GM21390 (cell line): ENCODE measurements around the gene ITGAE.

Experiments
- ATAC-seq: cut with Tn5 transposase; IDR thresholded peaks from one replicate; pipeline ENCODE4 v1.9.1; 2021; ENCODE audit not compliant: unreplicated experiment

The ITGAE gene

DNA sequence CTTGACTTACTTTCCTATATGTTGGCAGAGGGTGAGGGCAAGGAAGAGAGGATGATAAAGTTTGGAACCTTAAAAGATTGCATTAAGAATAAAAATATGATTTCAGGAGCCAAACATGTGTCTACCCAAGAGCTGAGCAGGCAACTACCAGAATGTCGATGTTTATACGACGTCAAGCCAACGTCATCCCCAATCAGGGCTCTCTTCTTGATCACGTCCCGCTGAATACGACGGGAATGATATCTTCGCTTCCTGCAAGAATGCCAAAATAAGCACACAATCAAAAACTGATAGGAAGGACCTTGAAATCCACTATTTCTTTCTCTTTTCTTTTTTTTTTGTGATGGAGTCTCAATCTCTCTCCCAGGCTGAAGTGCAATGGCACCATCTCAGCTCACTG lies 20.1 kb upstream of the ITGAE start:
- ATAC-seq, result no peak

DNA sequence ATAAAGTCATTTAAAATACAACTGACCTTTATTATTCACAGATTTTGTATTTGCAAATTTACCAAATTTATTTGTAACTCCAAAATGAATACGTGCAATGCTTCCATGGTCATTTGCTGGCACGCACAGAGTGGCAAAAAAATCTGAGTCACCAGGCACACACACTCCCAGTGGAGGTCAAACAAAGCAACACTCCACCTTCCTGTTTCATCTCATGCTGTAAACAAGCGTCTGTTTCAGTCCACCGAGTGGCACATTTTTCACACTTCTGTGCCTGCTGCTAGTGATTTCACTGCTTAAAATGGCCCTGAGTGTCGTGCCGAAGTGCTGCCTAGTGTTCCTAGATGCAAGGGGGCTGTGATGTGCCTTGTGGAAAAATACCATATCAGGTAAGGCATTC lies 17.8 kb upstream of the ITGAE start:
- ATAC-seq, result no peak

DNA sequence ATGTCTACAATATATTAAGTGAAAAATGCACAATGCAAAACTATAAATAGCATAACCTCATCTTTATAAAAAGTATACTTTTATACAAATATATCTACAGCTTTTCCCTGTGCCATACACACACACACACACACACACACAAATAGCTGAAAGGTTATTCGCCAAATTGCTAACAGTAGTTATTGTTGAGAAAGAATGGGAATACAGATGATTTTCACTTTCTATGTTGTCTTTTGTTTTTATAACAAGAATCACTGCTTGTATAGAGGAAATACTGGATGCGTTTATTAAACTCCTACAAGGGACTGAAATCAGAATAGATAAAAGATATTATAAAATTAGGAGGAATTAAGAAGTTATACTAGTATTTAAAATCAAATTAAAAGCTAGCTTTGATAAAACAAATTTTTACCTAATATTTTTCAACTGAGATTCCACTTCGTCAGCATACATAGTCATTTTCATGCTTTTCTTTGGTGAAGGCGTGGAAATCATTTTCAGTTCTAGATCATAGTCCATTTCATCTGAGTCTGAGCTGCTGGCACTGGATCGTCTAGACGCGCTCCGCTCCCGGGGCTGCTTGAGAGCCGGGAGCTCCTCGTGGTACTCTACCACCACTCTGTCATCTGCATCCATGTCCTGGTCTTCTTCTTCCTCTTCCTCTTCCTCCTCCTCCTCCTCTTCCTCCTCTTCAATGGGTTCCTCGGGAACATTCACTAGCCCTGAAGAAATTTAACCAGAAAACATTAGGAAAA lies 17.0 kb upstream of the ITGAE start:
- ATAC-seq, result no peak

DNA sequence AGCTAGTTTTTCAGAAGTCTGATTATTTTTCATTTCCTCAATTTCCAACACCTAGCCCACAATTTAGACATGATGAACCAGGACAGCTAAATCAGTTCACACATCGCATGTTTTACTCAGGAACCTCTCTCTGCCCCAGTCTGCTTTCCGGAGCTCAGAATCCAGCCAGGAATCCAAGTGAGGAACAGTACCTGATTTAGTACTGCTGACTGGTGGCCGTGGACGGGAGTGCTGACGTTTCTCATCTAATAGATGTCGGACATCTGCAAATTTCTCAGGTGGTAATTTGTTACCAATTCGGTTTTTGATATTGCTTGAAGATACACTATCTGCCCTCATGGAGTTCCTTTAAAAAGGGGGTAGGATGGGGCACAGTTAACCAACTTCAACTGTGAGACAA lies 14.9 kb upstream of the ITGAE start:
- no peak for ATAC-seq

DNA sequence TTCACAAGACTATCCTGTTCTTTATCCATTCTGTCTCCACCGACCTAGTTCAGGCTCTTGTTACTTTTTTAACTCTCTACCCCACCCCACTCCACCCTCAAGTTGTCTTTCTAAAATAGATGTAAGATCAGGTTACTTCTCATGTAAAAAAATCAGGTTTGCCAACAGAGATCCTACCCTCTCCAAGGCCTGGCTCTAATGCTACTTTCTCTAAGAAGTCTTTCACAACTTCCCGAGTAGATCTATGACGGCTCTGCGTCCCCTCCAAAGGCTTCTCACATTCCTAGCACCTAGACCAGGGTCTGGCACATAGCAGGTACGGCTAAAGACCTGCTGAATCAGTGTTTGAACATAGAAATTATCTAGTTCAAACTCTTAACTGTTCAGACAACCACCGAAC lies 14.1 kb upstream of the ITGAE start:
- ATAC-seq, result no peak

DNA sequence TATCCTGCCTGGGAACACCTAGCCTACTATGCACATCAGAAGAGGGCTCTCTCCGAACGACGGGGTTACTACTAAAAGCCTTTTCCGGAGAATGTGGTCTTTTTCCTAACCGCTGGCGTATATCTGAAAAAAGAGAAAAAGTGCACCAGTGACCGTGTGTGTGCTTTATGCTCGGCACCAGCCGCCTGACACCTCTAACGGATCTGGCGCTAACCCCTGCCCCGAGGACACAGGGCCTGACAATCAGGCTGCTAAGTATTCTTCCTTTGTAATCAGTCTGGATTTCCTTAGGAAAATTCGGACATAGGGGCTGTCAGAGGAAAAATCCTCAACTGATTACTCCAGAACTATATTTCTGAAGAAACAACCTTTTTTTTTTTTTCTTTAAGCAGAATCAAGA lies 13.4 kb upstream of the ITGAE start:
- no peak for ATAC-seq

DNA sequence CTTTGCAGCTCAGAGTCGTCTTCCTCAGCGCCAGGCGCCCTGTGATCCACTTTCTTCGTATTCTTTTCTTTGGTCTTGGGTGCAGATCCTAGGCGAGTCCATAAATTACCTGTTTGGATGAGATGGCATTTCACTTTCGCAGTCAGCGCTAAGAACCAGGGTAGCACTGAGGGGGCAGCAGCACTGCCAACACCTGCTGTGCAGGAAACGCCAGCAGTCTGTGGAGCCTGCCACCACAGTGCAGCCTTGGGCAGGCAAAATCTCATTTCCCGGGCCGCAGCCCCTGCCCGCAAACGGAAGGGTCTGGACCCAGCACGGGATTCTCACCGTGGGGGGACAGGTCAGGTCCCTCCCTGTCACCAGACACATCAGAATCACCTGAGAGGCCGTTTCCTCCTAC lies 12.2 kb upstream of the ITGAE start:
- no peak for ATAC-seq

DNA sequence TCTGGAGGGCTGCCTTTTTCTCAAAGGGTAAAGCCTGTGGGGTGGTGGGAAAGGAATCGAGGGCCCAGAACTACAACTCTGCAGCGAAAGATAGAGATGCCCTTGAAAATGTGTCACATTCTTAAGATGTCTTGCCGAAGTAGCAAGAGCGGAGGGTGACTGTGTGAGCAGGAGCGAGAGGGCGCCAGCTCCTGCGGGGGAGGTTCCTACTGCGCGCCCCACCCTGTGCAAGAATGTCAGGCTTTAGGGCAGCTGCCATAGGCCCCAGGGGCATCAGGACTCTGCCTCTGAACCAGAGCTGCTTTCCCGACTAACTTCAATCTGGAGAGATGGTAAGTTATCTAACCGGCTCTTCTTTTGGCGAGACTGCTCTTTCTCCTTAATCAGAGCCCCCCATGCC lies 11.8 kb upstream of the ITGAE start:
- no peak for ATAC-seq

DNA sequence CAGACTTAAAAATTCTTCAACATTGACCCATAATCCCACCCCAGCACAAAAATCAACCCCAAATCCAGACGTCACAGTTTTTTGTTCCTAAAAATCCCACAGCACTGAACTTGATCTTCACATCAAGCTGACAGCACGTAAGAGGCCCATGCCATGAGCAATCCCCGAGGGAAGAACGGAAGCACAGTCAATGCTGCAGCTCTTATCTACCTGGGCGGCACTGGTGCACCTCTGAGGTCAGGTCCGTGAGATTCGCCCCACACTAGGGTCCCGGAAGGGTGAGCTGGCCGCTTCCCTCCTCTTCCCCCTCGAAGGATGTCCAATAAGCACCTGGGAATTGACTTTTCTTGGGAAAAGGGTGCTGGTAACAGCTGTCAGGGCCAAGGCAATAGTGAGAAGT lies 11.3 kb upstream of the ITGAE start:
- no peak for ATAC-seq

DNA sequence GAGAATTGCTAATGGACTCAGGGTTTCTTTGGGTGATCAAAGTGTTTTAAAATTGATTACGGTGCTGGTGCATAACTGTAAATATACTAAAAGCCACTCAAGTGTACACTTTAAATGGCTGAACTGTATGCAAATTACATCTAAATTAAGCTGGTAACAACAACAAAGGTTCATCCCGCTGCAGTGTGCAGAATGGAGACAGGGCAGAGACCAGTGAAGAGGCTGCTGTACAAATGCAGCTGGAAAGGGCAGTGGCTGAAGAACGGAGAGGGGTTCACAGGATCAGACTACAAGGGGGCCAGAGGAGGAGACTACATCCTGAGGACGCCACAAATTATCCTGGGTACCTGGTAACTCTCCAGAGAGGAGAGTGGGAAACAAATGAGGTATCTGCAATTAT lies 9.0 kb upstream of the ITGAE start:
- no peak for ATAC-seq

DNA sequence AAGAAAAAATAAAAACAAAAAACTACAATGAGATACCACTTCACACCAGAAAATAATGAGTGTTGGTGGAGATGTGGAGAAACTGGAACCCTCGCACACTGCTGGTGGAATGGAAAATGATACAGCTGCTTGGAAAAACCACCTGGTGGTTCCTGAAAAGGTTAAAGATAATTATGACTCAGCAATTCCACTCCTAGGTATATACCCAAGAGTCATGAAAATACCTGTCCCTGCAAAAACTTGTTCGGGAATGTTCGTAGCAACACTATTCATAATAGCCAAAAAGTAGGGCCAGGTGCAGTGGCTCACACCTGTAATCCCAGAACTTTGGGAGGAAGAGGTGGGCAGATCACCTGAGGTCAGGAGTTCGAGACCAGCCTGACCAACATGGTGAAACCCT lies 8.1 kb upstream of the ITGAE start:
- ATAC-seq, result no peak

DNA sequence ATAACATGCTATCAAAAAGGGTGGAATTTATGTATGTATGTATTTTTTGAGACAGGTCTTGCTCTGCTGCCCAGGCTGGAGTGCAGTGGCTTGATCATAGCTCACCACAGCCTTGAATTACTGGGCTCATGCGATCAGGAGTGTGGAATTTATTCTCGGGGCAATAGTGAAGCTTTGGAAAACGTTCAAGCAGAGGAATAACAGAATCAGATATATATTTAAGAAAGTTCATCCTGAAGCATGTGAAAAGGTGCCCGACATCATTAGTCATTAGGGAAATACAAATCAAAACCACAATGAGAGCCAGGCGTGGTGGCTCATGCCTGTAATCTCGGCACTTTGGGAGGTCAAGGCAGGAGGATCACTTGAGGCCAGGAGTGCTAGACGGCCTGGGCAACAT lies 7.7 kb upstream of the ITGAE start:
- ATAC-seq, result no peak

DNA sequence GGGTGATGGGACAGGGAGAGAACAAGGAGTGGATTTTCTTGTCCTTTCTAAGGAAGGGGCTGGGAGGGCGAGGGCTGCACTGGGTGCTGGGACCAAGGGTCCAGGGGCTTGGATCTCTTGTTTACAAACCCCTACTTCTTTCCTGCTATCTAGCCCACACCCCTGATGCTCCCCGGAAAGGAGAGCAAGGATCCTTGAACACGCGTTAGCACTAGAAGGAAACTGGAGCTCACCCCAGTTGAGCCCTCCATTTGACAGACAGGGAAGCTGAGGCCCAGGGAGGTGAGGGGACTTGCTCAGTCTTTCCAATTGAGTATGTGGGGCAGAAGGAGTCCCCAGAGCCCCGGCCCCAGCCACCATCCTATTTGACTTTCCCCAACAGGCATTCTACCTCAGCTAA lies 4.6 kb upstream of the ITGAE start:
- no peak for ATAC-seq

DNA sequence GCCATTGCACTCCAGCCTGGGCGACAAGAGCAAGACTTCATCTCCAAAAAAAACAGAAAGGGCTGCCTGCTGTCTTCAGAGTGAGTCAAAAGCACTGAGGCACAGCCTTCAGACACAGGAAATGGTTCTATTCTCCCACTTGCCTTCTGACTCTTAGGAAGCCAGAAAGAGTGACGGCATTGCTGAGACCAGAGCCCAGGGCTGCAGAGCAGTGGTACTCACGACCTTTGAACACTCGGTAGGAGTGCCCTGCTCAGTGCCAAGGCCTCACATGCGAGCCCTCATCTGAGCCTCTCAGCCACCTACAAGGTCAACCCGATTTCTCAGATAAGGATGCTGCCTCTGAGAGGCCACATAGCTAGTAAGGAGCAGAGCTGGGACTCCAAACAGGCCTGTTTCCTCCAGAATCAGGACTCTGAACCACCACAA lies 3.5 kb upstream of the ITGAE start:
- ATAC-seq, result peak; percentile 70

DNA sequence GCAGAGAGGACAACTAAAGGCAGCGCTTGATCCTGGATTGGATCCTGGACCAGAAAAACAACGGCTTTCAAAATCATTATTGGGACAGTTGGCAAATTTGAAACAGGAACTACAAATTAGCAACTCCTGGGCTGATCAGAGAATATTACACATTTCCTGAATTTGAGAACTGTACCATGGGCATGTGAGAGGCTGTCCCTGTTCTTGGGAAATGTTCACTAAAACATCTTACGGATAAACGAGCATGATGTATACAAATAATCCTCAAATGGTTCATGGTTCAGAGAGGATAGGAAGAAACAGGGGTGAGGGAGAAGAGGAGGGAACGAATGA lies 2.3 kb upstream of the ITGAE start:
- no peak for ATAC-seq

DNA sequence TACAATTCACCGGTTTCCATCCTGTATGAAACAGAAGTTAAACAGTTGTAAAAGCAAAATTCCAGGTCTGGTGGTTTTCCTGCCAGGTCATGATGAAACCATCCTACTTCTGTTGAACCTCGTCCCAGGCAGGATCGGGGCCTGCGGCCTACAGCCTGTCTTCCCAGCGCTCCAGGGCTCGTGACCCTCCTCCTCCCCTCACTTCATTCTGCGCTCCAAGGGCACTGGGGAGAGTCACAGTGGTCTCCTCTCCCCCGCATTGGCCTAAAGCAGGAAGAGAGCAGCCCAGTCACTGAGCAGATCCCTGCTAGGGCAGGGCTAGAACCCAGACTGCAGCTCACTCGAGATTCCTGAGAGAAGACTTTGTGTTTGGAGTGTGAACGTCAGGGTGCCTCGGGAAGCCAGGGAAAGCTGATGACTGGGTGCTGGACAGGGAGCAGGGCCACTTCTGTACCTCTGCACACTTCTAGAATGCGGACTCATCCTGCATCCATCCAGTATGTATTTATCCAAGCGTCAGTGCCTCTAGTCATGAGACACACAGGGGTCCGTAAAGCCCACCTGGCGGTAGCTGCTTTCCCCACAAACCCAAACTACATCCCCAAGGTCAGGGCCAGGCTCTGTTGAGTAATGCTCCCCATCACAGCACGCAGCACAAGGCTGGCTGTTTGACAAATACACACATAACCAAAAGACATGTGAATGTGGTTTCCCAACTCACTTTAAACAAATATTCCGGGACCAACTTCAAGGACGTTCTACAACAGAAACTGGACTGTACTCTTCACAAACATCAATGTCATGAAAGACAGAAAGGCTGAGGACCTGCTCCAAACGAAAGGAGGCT lies 1.7 kb upstream of the ITGAE start:
- ATAC-seq, result no peak

DNA sequence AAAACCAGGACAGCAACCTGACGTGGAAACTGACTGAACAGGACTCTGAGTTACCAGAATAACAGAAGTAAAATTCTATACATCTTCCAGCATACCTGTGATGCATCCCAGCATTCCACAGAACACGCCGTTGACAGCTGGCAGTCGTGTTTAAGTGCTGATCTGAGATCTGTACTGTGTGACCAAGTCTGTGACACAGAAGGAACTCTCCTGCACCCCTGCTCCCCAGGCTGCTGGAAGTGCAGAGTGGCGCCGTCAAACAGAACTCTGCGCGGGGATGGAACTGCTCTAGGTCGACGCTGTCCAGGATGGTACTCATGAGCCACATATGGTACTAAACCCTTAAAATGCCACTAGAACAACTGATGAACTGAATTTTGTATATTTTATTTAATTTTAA lies 804 bp upstream of the ITGAE start:
- no peak for ATAC-seq

DNA sequence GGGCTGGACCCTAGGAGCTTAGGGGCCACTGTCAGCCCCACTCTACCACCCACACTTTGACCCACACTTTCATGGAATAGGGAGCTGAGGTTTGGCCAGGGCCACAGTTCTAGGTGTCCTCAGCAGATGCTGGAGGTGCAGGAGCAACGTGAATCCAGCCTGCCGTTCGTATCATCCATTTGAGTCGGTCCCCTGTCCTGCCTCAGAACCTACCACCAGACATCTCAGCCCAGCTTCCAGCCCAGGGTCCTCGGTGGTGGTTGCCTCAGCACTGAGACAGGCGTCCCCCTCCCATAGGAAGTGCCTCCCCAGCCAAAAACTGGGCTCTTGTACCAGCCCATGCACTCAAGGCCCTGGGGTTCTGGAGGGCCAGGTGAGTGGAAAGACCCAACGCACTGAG lies 359 bp upstream of the ITGAE start:
- no peak for ATAC-seq

DNA sequence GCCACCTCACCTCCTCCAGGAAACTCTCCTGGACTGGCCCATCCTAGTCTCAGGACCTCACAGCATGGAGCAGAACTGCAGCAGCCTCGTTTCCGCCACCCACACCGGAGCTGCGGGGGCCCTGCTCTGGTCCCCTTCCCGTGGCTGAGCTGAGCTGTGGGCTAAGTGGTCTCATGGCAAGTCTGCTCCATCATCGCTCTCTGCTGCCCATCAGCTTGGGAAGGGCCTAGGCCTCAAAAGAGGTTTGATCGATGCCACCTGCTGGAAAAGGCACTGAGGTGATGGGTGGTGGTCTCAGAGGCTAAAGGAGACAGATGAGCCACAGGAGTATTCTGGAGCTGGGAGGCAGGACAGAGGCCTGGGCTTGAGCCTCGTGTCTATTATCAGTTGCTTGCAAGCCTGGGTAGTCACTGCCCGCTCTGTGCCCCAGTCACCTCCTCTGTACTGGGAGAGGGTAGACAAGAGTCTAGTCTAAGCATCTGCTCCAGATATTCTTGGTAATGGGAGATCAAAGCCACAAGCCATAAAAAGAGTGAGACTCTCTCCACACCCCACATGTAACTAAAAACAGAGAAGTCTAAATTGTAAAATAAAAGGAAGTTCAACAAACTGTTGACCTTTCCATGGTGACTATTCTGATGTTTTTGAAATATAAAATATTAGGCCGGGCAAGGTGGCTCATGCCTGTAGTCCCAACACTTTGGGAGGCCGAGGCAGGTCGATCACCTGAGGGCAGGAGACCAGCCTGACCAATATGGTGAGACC lies 1.6 kb downstream of the ITGAE start:
- no peak for ATAC-seq

DNA sequence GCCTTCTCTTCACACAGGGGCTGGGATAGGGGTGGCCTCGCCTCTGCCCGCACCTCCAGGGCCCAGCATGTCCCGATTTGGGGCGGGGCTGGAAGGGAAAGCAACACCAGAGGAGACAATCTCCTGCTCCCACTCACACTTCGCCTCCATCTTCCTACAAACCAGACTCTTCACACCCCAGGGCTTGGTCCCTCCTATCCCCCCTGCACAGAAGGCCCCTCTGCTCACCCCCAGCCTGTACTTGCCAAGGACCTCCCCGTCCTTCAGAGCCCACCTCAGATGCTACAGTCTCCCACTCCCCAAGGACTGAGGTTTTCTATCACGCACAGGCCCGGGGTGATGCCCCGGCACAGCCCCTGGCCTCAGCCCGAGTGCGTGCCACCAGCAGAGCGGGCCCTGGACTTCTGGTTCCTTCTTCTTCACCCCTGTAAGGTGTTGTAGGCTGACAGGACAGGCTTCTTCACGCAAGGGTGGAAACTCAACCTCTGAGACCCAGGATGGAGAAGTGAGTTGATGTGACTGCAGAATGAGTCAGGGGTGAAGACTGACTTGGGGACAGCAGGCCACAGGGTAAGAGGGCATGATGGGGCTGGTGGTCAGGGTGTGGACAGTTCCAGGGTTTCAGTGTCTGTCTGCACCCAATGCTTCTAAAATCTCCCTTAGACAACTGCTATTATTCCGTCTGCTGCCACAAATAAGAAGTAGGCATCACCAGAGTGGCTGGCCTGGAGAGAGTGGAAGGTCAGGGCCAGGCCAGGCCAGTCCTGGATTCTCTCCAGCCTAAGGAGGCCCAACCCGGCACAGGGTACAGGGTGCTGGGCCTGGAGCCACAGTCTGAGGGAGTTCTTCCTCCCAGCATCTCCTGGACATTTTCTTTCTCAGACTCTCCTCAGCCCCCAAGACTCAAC lies 2.5 kb downstream of the ITGAE start:
- no peak for ATAC-seq

DNA sequence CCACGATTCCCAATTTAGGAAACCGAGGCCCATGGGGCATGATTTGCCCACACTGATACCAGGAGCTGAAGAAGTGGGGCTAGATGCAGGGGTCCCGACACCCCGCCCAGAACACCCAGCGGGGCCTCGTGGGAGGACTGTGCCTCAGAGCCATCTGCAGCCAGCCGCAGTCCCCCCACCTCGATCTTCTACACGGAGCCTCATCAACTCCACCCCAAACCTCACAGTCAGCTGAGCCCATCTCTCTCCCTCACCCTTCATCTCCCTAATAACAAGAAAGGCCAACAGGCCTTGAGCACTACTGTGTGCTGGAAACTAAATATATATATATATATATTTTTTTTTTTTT lies 4.2 kb downstream of the ITGAE start:
- ATAC-seq, result peak; percentile 10
